ENCODE data around the gene ZBTB12.

ZBTB12 gene

DNA sequence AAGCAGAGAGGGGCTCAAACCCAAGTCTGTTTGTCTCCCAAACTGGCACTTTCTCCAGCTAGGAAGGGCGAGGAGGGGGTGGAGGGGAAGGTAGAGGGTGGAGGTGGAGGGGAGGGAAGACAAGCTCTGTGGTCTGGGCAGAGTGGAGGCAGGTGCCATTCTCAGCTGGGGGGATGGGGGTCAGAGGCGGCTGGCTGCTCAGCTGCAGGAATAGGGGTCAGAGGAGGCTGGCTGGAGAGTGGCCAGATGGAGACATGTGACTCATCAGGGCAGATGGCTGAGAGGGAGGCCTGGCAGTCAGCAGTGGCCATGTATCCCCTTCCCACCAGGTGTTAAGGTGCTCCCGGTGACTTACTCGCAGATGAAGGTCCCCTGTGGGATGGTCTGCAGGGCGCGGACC lies 19.5 kb downstream of the ZBTB12 start:
- TF ChIP-seq CTCF (IDR thresholded peaks at IDR 0.05), result no peak
- H3K4me1 ChIP-seq, result no peaks in the 10 kb centered on the region
- H3K36me3 ChIP-seq (ENCODE audit: control insufficient read depth, insufficient read depth, low read length), result no peaks in the 10 kb centered on the region
- no peak overlapping the region for H3K4me3 ChIP-seq (ENCODE audit: low read depth, low read length)
- no peak overlapping the region for H3K4me2 ChIP-seq (ENCODE audit: low read length)
- no peak overlapping the region for H3K27ac ChIP-seq
- H3K79me2 ChIP-seq, result no peaks in the 10 kb centered on the region
- no peak overlapping the region for H3K9ac ChIP-seq
- no peaks in the 10 kb centered on the region for H3K27me3 ChIP-seq (ENCODE audit: control insufficient read depth, insufficient read depth, low read length)
- H2AFZ ChIP-seq, result no peak overlapping the region
- H3K9me3 ChIP-seq (ENCODE audit: control insufficient read depth, low read length), result no peaks in the 10 kb centered on the region

GRCh38 chr6:31881136-31881859 lies 20.6 kb downstream of the ZBTB12 start:
- no peaks in the 10 kb centered on the region for H3K27me3 ChIP-seq (ENCODE audit: control insufficient read depth, insufficient read depth, low read length)
- no peaks in the 10 kb centered on the region for H3K9me3 ChIP-seq (ENCODE audit: control insufficient read depth, low read length)
- no peak overlapping the region for H2AFZ ChIP-seq
- no peaks in the 10 kb centered on the region for H3K79me2 ChIP-seq
- H3K4me2 ChIP-seq (ENCODE audit: low read length), result no peak overlapping the region
- H3K4me3 ChIP-seq (ENCODE audit: low read depth, low read length), result no peak overlapping the region
- H3K36me3 ChIP-seq (ENCODE audit: control insufficient read depth, insufficient read depth, low read length), result no peaks in the 10 kb centered on the region
- H3K4me1 ChIP-seq, result no peaks in the 10 kb centered on the region
- no peak for TF ChIP-seq CTCF (IDR thresholded peaks at IDR 0.05)
- H3K9ac ChIP-seq, result no peak overlapping the region
- no peak overlapping the region for H3K27ac ChIP-seq

GRCh38 chr6:31880616-31881015 lies 21.3 kb downstream of the ZBTB12 start:
- Histone ChIP-seq H3K9me3 (ENCODE audit: control insufficient read depth, low read length) (no peaks in the 10 kb centered on the region), H3K4me2 (ENCODE audit: low read length) (no peak overlapping the region), H3K27me3 (ENCODE audit: control insufficient read depth, insufficient read depth, low read length) (no peaks in the 10 kb centered on the region), H3K4me1 (no peaks in the 10 kb centered on the region), H3K27ac (no peak overlapping the region), H3K4me3 (ENCODE audit: low read depth, low read length) (no peak overlapping the region), H3K36me3 (ENCODE audit: control insufficient read depth, insufficient read depth, low read length) (no peaks in the 10 kb centered on the region), H3K9ac (no peak overlapping the region), H3K79me2 (no peaks in the 10 kb centered on the region), H2AFZ (no peak overlapping the region)
- TF ChIP-seq CTCF (IDR thresholded peaks at IDR 0.05), result no peak

GRCh38 chr6:31879901-31880300 lies 22.0 kb downstream of the ZBTB12 start:
- no peak overlapping the region for H3K9ac ChIP-seq
- TF ChIP-seq CTCF (IDR thresholded peaks at IDR 0.05), result no peak
- H3K27me3 ChIP-seq (ENCODE audit: control insufficient read depth, insufficient read depth, low read length), result no peaks in the 10 kb centered on the region
- no peak overlapping the region for H3K4me3 ChIP-seq (ENCODE audit: low read depth, low read length)
- H3K79me2 ChIP-seq, result no peaks in the 10 kb centered on the region
- H3K36me3 ChIP-seq (ENCODE audit: control insufficient read depth, insufficient read depth, low read length), result no peaks in the 10 kb centered on the region
- H3K27ac ChIP-seq, result no peak overlapping the region
- no peaks in the 10 kb centered on the region for H3K4me1 ChIP-seq
- no peak overlapping the region for H2AFZ ChIP-seq
- no peaks in the 10 kb centered on the region for H3K9me3 ChIP-seq (ENCODE audit: control insufficient read depth, low read length)
- H3K4me2 ChIP-seq (ENCODE audit: low read length), result no peak overlapping the region

DNA sequence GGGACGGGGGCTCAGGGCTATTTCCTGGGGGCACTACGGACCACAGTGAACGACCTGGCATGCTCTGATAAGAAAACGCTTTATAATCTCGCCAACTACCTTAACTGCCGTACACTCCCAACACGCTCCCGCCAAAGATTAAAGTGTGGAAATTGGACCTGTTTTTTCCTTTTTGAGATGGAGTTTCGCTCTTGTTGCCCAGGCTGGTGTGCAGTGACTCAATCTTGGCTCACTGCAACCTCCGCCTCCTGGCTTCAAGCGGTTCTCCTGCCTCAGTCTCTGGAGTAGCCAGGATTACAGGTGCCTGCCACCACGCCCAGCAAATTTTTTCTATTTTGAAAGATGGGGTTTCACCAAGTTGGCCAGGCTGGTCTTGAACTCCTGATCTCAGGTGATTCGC lies 22.7 kb downstream of the ZBTB12 start:
- Histone ChIP-seq H3K27me3 (ENCODE audit: control insufficient read depth, insufficient read depth, low read length) (no peaks in the 10 kb centered on the region), H3K4me2 (ENCODE audit: low read length) (no peak overlapping the region), H3K36me3 (ENCODE audit: control insufficient read depth, insufficient read depth, low read length) (no peaks in the 10 kb centered on the region), H3K4me1 (no peaks in the 10 kb centered on the region), H2AFZ (no peak overlapping the region), H3K27ac (no peak overlapping the region), H3K9me3 (ENCODE audit: control insufficient read depth, low read length) (no peaks in the 10 kb centered on the region), H3K79me2 (no peaks in the 10 kb centered on the region), H3K4me3 (ENCODE audit: low read depth, low read length) (no peak overlapping the region), H3K9ac (no peak overlapping the region)
- no peak for TF ChIP-seq CTCF (IDR thresholded peaks at IDR 0.05)

Measured in parathyroid adenoma (tissue), 2 donors.